ELR (cell line): Measurements from ENCODE around the gene EHBP1.

Source experiments
- DNase-seq: peaks from one replicate; pipeline ENCODE4 v3.0.0-alpha.2; 2015; ENCODE audit warnings: low read depth

The EHBP1 gene

GRCh38 chr2:62705007-62705829, at the start of gene EHBP1:
Gene EHBP1 (plus strand): TSS chr2:62705713. CDS start chr2:62707192, 1,479 bp downstream.
- peak; percentile 100 for DNase-seq

- no peak for DNase-seq
Measured at GRCh38 chr2:62657783-62658182, 47.7 kb upstream of the EHBP1 start.

GRCh38 chr2:62658891-62659290, 46.6 kb upstream of the EHBP1 start:
- DNase-seq = no peak

GRCh38 chr2:62660087-62660486, 45.4 kb upstream of the EHBP1 start:
- DNase-seq = no peak

GRCh38 chr2:62660582-62661262, 44.8 kb upstream of the EHBP1 start:
- DNase-seq = peak; percentile 84

- DNase-seq = no peak
Measured at GRCh38 chr2:62661263-62661635, 44.3 kb upstream of the EHBP1 start.

- no peak for DNase-seq
Measured at GRCh38 chr2:62662131-62662530, 43.4 kb upstream of the EHBP1 start.

GRCh38 chr2:62662554-62662953, 43.0 kb upstream of the EHBP1 start:
- DNase-seq = no peak

GRCh38 chr2:62663411-62663810, 42.1 kb upstream of the EHBP1 start:
- peak; percentile 21 for DNase-seq

GRCh38 chr2:62663920-62664795, 41.4 kb upstream of the EHBP1 start:
- peak; percentile 26 for DNase-seq

- no peak for DNase-seq
Measured at GRCh38 chr2:62665446-62665845, 40.1 kb upstream of the EHBP1 start.

GRCh38 chr2:62669180-62669579, 36.3 kb upstream of the EHBP1 start:
- DNase-seq = no peak

GRCh38 chr2:62672601-62673000, 32.9 kb upstream of the EHBP1 start:
- peak; percentile 62 for DNase-seq

GRCh38 chr2:62675062-62675461, 30.5 kb upstream of the EHBP1 start:
- DNase-seq = no peak

GRCh38 chr2:62685256-62685655, 20.3 kb upstream of the EHBP1 start:
- DNase-seq = no peak

GRCh38 chr2:62686012-62686685, 19.4 kb upstream of the EHBP1 start:
- DNase-seq = no peak

- peak; percentile 55 for DNase-seq
Measured at GRCh38 chr2:62687636-62688035, 17.9 kb upstream of the EHBP1 start.

GRCh38 chr2:62688771-62689170, 16.7 kb upstream of the EHBP1 start:
- DNase-seq = no peak

- no peak for DNase-seq
Measured at GRCh38 chr2:62691186-62691585, 14.3 kb upstream of the EHBP1 start.

- no peak for DNase-seq
Measured at GRCh38 chr2:62692225-62692624, 13.3 kb upstream of the EHBP1 start.

GRCh38 chr2:62698653-62699052, 6.9 kb upstream of the EHBP1 start:
- no peak for DNase-seq

- DNase-seq = no peak
Measured at GRCh38 chr2:62704654-62705006, 883 bp upstream of the EHBP1 start.
